Measurements from ENCODE around the gene ZNF768. TPM values are rescaled to one million over a fixed set of nuclear protein-coding genes. Genes with fewer than 3 reads are reported as not detected.

The ZNF768 gene
- total RNA-seq, 1 donor from 2014 or later: 30.7 TPM

DNA sequence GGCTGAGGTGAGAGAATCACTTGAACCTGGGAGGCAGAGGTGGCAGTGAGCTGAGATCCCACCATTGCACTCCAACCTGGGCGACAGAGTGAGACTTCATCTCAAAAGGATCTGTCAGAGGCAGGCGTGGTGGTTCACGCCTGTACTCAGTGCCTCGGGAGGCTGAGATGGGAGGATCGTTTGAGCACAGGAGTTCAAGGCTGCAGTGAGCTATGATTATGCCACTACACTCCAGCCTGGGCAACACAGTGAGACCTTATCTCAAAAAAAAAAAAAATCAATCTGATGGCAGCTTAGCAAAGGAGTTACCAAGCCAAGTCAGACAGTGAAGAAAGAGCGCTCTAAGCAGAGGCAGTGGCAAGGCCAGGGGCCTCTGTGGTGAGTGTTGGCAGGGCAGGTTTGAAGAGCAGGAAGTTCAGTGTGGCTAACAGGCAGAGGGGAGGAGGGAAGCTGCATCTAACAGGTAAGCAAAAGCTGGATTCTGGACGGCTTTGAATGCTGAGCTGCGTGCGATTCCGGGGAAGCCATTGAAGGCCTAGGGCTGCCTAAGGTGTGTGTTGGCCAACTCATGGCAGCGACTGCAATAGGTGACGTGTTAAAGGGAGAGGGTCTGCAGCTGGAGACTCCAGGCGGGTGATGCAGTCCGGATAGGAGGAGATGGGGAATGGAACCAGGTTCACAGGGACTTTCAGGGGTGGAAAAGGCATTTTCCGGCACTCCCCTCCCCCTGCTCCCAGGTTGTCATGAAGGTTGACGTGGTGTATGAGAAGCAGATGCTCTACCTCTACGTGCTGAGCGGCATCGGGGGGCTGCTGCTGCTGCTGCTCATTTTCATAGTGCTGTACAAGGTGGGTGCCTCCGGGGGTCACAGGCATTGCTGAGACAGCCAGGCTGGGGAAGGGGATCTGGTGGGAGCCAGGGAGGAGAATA, 7.0 kb downstream of the ZNF768 start:
- Histone ChIP-seq H3K9me3 (no peaks in the 10 kb centered on the region), H3K36me3 (no peaks in the 10 kb centered on the region), H3K4me1 (peaks cover 4% of the 10 kb centered on the region), H3K4me3 (no peak overlapping the region), H3K27me3 (no peaks in the 10 kb centered on the region), H3K27ac (no peak overlapping the region)
- no peak for DNase-seq (ENCODE audit: extremely low spot score in 2 of 2)
- intact Hi-C loops (cut with DNase I): no loop called here
- TF ChIP-seq POLR2AphosphoS5 (IDR thresholded peaks at IDR 0.05; ENCODE audit: insufficient read depth in 1 of 2, low read depth in 1 of 2) (no peak), CTCF (IDR thresholded peaks at IDR 0.05) (no peak), POLR2A (IDR thresholded peaks at IDR 0.05) (no peak)

DNA sequence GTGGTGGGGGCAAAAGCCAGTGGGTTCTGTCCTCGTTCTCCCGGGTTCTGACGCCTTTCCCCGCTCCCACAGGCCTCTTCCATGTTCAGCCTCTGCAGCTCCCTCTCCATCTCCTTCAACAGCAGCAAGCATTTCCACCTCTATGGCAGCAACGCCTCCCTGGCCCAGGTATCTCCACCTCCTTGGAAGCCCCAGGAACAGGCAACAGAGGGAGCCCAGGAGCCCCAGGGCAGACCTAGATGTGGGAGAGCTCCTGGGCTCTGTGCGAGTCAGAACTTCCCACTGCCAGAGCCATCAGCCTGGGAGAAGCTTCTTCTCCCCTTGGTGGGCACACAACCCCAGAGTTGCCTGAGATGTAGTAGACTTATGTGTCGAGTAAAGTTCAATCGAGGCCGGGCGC, 7.8 kb downstream of the ZNF768 start:
- no peak overlapping the region for H3K27ac ChIP-seq
- TF ChIP-seq CTCF (IDR thresholded peaks at IDR 0.05) (no peak), POLR2A (IDR thresholded peaks at IDR 0.05) (no peak), POLR2AphosphoS5 (IDR thresholded peaks at IDR 0.05; ENCODE audit: insufficient read depth in 1 of 2, low read depth in 1 of 2) (no peak)
- no peaks in the 10 kb centered on the region for H3K9me3 ChIP-seq
- intact Hi-C loops (cut with DNase I): no loop called here
- no peaks in the 10 kb centered on the region for H3K4me1 ChIP-seq
- no peaks in the 10 kb centered on the region for H3K27me3 ChIP-seq
- no peak overlapping the region for H3K4me3 ChIP-seq
- H3K36me3 ChIP-seq: no peaks in the 10 kb centered on the region
- no peak for DNase-seq (ENCODE audit: extremely low spot score in 2 of 2)

GRCh38 chr16:30515275-30515674, 11.1 kb downstream of the ZNF768 start:
- Histone ChIP-seq H3K36me3 (no peaks in the 10 kb centered on the region), H3K27ac (no peak overlapping the region), H3K27me3 (no peaks in the 10 kb centered on the region), H3K4me1 (no peaks in the 10 kb centered on the region), H3K9me3 (no peaks in the 10 kb centered on the region), H3K4me3 (no peak overlapping the region)
- intact Hi-C loops (cut with DNase I): no loop called here
- TF ChIP-seq POLR2A (IDR thresholded peaks at IDR 0.05): no peak
- DNase-seq (ENCODE audit: extremely low spot score in 2 of 2): no peak

DNA sequence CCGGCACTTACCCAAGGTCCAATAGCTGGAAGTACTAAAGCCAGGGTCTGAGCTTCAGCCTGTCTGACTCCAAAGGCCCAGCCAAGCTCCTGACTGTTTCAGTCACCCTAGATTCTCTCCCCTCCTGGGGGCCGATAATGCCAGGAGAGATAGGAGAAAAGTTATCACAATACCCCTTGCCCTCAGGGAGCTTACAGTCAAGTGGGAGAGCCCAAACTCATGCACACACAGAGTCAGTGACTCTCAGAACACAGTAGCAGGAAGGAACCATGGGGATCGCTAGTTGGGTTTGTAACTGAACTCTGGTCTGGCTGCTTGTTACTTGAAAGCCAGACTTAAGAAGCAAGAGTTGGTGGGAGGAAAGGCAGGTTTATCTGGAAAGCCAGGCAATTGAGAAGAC, 14.9 kb downstream of the ZNF768 start:
- Histone ChIP-seq H3K4me3 (no peak overlapping the region), H3K27ac (no peak overlapping the region), H3K4me1 (no peaks in the 10 kb centered on the region), H3K27me3 (no peaks in the 10 kb centered on the region), H3K9me3 (no peaks in the 10 kb centered on the region), H3K36me3 (no peaks in the 10 kb centered on the region)
- intact Hi-C loops (cut with DNase I): no loop called here
- TF ChIP-seq POLR2A (IDR thresholded peaks at IDR 0.05) (no peak), POLR2AphosphoS5 (IDR thresholded peaks at IDR 0.05; ENCODE audit: insufficient read depth in 1 of 2, low read depth in 1 of 2) (no peak), CTCF (IDR thresholded peaks at IDR 0.05) (no peak)
- no peak for DNase-seq (ENCODE audit: extremely low spot score in 2 of 2)

- no peak for TF ChIP-seq POLR2AphosphoS5 (IDR thresholded peaks at IDR 0.05; ENCODE audit: insufficient read depth in 1 of 2, low read depth in 1 of 2)
- no peak for TF ChIP-seq CTCF (IDR thresholded peaks at IDR 0.05)
- no peak for TF ChIP-seq POLR2A (IDR thresholded peaks at IDR 0.05)
- no peak overlapping the region for H3K4me3 ChIP-seq
- intact Hi-C loops (cut with DNase I): no loop called here
- no peaks in the 10 kb centered on the region for H3K4me1 ChIP-seq
- no peak overlapping the region for H3K27ac ChIP-seq
- DNase-seq (ENCODE audit: extremely low spot score in 2 of 2): no peak
- no peaks in the 10 kb centered on the region for H3K36me3 ChIP-seq
- H3K27me3 ChIP-seq: no peaks in the 10 kb centered on the region
- no peaks in the 10 kb centered on the region for H3K9me3 ChIP-seq
These were observed 15.9 kb downstream of the ZNF768 start for GRCh38 chr16:30510376-30510938.

Measured in vagina (tissue), 2 donors.